Stimulated activated CD8-positive, alpha-beta memory T cell treated with anti-CD3 and anti-CD28 coated beads, Interleukin-15, amount 100 ng/mL, for 24 hours (primary cell): Measurements from ENCODE around the gene REP15.
"Not testable (repeated sequence)": the region's sequence is repeated elsewhere in the genome, so short reads cannot be mapped to it uniquely, and the experiment has no call there.

Experiments used
- DNase-seq: peaks from one replicate; pipeline ENCODE4 v3.0.0-alpha.2; 2020; ENCODE audit warnings: low read depth

The REP15 gene

DNA sequence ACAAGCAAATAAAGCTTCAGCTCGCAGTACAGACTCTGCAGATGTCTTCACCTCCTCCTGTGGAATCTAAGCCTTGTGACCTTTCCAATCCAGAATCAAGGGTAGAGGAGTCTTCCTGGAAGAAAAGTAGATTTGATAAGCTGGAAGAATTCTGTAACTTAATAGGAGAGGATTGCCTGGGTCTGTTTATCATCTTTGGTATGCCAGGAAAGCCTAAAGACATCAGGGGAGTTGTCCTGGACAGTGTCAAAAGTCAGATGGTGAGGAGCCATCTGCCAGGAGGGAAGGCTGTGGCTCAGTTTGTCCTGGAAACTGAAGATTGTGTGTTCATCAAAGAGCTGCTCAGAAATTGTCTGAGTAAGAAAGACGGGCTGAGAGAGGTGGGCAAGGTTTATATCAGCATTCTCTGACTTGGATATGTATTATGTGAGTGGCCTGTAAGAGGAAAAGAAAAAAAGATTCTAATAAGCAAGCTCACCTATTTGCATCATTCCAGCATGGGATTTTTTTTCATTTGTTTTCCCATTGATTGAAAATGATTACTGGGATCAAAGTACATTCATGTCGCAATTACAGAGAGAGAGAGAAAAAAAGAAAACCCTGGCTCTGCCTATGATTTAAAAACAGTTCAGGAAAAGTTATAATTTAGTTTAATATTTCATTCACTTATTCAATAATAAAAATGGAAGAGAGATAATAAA lies 767 bp downstream of the REP15 start:
- no peak for DNase-seq

DNA sequence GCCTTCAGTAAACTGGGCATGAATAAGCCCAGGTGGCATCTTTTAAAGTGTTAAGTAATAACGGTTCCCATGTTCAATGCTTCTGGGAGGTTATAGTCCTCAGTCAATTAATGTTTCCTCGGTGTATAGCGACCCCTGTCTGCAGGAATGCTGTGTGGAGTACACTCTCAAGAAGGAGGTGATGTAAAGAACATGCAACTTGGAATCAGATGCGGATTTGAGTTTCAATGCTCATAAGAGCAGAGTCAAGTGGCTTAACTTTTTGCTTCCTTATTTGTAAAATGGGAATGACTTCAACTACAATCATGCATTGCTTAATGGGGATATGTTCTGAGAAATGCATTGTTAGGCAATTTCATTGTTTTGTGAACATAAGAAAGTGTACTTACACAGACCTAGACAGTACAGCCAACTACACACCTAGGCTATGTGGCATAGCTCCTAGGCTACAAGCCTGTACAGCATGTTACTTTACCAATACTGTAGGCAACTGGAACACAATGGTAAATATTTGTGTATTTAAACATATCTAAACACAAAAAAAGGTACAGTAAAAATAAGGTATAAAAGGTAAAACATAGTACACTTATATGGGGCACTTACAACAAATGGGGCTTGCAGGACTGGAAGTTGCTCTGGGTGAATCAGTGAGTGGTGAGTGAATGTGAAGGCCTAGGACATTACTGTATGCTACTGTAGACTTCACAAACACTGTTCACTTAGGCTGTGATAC lies 7.6 kb downstream of the REP15 start:
- DNase-seq: peak; percentile 20

DNA sequence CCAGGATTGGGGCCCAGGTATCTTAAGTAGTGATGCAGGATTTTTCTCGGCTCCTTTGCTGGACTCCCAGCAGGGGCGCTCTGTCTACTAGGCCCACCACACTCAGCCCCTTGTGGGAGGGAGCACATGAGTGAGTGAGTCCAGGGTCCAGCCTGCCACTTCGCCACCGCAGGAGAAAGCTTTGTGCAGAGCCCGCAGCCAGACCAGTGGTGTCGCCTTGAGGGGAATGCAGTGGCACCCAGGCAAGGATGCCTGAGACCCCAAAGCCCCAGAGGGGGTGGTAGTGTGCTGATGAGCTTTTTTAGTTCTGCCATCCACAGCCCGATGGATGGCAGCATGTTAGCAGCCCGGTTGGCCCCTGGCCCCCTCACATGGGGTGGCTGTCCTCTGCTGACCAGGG lies 9.0 kb downstream of the REP15 start:
- no peak for DNase-seq

DNA sequence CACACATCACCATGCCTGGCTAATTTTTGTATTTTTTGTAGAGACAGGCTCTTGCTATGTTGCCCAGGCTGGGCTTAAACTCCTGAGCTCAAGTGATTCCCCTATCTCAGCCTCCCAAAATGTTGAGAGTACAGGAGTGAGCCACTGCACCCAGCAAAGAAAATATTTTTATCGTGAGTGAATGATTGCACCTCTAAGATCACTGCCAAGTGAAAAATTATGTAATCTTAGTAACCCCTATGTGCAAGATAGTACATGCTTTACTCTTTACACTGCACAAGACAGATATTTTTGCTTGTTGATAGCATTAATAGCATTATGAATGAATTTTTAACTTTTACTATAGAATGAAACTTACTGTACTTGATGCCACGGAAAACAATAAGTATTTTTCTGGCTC lies 11.0 kb downstream of the REP15 start:
- DNase-seq: no peak

DNA sequence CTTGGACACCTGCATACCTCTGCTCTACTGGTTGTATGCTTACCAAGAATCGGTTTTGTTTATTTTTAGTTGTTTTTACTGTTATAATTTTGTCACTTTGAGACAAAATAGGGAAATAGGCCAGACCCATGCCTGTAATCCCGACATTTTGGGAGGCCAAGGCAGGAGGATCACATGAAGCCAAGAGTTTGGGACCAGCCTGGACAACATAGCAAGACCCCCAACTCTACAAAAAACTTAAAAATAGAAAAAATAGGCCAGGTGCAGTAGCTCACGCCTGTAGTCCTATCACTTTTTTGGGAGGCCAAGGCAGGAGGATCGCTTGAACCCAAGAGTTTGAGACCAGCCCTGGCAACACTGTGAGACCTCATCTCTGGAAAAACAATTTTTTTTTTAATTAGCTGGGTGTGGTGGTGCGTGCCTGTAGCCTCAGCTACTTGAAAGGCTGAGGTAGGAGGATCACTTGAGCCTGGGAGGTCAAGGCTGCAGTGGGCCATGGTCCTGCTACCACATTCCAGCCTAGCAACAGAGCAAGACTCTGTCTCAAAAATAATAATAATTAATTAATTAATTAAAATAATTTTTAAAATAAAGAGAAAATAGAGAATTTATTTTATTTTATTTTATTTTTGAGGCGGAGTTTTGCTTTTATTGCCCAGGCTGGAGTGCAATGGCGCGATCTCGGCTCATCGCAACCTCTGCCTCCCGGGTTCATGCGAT lies 13.1 kb downstream of the REP15 start:
- no peak for DNase-seq

DNA sequence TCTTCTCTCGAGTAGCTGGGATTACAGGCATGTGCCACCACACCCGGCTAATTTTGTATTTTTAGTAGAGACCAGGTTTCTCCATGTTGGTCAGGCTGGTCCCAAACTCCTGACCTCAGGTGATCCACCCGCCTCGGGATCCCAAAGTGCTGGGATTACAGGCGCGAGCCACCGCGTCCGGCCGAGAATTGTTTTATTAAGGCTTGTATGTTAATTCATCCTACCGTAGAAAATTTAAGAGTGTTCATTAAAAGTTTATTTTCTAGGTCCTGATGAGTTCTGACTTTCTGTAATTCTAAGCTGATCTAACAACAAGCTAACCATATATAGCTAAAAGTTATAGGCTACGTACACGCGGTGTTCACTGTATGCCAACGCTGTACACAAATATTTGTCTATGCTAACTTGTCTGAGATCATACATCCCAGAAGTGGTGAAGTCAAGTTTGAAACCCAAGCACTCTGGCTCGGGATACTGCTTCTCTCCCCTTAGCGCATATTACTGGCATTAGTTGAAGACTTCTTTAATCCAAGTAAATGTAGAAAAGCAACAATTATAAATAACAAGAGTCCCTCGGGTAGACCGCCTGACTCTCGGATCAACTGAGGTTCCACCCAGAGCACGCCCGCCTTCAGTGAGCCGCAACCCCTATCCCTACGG lies 13.8 kb downstream of the REP15 start:
- no peak for DNase-seq

DNA sequence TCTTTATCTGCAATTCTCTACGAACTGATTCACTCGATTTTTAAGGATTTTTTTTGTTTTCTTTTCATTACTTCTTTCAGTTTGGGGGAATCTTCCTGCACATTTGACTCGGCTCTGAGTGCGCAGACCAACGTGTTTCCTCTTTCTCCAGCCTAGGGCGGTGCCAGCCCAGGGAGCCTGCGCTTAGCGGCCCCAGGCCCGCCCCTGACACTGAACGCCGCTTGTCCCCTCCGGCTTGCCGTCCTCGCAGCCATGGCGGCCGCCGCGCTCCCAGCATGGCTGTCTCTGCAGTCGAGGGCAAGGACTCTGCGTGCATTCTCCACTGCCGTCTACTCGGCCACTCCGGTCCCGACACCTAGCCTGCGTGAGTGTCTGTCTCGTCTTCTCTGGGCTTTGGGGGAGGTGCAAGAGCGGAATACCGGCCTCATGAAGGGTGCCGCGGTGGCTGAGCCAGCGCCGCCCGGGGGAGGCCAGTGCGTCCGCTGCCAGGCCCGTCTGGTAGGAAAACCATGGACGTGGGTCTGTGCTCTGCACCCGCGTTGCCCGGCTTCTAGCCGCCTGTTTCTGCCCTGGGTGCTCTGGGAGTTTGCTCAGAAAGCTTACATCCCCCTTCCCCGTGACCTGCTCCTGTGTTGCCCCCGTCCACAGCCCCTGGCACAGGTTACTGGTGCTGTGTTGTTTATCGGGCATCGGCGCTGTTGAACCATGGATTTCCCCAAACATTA lies 14.5 kb downstream of the REP15 start, which contains the start of gene MRPS35:
Gene MRPS35 (plus strand): TSS at position 241 of the 725 bp plus-strand sequence. CDS start 12 bp downstream, at position 253.
- DNase-seq: peak; percentile 78

DNA sequence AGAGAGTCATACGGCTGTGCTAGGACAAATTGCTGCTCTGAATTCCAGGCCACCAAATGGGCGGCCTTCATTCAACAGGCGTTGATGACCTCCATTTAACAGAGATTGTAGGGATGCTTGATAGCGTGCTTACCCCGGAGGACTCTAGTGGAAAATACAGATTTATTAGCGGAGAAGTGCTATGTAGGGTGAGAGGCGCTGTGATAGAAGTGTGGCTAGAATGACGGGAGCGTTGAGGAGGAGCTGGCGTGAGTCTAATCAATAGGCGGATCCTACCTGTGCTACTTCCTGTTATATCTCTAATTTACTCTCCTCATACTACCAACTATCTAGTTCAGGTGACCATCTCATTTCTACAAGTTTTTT lies 15.1 kb downstream of the REP15 start:
- no peak for DNase-seq

DNA sequence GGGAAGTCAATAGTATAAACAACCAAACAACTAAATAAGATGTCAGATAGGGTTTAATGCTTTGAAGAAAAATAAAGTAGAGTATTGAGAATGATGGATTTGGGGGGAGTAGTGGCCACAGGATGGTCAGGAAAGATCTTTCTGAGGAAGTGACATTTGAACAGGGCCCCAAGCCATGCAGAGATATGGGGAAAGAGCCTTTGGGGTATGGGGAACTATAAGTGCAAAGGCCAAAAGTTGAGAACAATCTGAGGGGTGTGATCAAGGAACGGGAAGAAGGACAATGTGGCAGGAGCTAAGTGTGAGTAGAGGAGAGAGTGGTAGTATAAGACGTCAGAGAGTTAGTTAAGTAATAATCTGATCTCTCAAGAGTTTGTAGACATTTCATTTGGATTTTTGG lies 15.7 kb downstream of the REP15 start:
- DNase-seq: no peak

DNA sequence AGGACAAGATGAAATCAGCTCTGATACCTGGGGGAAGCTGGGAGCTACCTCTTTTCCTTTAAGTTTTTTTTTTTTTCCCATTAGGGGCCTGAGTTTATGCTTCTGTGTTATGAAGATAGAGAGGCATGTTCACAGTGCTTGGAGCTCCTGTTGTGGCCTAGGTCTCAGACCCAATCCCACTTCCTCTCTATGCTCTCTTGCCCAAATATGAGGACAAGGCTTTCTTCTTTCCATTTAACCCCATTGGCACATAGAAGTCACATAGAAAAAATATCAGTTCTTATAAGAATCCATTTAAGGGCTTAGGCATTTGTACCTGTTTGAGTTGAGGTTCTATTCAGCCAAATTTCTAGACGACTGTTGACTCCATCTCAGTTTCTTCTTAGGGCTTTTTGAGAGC lies 27.0 kb downstream of the REP15 start:
- no peak for DNase-seq

DNA sequence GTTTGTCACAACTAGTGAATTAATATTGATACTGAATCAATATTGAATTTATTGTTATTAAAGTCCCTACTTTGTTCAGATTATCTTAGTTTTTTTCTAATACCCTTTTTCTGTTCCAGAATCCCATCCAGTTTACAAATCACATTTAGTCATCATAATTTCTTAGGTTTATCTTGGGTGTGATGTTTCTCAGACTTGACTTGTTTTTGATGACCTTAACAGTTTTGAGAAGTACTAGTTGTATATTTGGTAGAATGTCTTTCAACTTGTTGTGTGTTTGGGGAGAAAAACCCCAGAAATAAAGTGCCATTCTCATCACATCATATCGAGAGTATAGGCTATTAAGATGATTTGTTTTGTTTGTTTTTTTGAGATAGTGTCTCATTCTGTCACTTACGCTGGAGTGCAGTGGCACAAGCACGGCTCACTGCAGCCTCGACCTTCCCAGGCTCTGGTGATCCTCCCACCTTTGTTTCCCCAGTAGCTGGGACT lies 33.9 kb downstream of the REP15 start:
- no peak for DNase-seq

DNA sequence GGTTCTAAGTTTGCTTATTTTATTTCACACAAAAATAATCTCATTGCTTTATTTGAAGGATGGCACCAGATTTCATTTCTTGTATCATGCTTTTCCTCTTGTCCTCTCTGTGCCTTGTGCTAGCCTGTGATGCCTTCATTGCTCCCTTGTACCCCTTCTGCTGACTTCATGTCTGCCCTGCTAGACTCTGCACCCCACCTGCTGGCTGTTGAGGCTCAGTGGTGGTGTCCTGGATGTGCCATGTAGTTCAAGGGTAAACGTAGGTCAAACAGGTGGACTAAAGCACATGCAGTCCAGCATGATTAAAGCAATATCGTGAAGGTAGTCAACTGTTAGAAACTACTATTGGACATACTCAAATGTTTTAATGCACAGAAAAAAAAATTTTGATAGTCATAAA lies 36.0 kb downstream of the REP15 start:
- DNase-seq: no peak

DNA sequence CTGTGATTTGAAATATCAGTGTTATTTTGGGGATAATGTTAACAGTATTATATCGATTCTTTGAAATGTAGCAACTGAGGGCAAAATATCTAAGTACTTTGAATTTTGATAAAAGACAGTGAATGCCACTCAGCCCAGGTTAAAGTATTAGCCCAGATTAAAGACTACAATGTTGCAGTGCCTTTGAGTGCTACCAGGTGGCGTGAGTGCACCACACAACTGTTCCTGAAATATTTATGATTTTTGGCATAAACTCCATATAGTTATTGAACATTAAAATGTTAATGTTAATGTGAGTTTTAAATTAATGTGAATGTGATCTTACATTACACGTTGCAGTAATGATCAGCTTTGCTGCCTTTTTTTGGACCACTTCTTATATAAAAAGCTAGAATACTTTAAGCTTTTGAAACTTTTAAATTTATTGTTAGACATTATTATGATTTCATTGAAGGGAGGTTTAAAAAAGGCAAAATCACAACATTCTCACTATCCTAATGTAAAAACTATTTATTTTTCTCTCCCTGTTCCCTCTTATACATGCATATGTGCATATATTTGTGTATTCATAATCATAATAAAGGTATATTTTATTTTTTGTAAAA lies 36.9 kb downstream of the REP15 start:
- DNase-seq: no peak

DNA sequence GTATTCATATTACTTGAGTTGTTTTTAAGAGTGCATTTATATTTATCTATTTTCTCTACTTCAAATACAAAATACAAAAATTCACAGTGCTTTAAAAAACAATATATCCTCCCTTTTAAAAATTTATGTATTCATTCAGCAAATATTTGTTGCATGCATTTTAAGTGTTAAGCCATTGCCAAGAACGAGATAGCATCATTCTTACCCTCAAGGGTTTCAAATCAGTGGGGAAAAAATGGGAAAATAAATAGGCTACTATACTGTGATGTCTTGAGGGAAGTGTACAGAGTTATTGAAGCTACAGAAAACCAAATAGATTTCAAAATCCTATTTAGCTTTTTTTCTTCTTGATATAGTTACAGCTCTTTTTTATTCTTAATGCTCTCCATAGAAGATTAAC lies 37.5 kb downstream of the REP15 start:
- DNase-seq: no peak

DNA sequence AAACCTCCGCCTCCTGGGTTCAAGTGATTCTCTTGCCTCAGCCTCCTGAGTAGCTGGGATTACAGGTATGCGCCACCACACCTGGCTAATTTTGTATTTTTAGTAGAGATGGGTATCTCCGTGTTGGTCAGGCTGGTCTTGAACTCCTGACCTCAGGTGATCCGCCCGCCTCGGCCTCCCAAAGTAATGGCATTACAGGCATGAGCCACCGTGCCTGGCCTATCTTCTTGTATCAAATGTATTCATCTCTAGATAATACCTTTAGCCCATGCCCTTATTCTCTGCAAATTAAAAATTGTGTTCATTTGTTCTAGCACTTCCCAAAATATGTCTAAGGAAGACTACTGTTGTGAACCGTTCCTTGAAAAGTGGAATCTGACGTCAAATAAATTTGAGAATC lies 38.1 kb downstream of the REP15 start:
- DNase-seq: not testable (repeated sequence)

DNA sequence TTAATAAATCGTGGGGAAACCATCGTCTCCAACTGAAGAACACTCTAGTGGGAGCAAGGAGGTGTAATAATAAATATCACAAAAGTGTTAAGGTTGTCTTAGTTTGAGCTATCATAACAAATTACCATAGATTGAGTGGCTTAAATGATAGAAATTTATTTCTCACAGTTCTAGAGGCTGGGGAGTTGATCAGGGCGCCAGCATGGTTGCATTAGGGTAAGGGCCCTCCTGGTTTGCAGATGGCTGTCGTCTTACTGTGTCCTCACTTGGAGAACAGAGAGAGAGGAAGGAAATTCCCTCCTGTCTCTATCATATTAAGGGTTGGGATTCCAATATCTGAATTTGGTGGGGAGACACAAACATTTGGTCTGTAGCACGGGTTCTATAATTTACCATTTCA lies 47.4 kb downstream of the REP15 start:
- no peak for DNase-seq

DNA sequence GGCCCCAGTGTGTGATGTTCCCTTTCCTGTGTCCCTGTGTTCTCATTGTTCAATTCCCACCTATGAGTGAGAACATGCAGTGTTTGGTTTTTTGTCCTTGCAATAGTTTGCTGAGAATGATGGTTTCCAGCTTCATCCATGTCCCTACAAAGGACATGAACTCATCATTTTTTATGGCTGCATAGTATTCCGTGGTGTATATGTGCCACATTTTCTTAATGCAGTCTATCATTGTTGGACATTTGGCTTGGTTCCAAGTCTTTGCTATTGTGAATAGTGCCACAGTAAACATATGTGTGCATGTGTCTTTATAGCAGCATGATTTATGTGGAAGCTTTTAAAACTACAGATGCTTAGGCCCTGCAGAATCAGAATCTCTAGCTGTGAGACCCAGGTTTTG lies 49.5 kb downstream of the REP15 start:
- DNase-seq: not testable (repeated sequence)
